ENCODE data around the gene PTS. TPM values are rescaled to one million over a fixed set of nuclear protein-coding genes. Genes with fewer than 3 reads are reported as not detected.

PTS gene
- total RNA-seq, 1 donor from 2014 or later = 108 TPM

- Histone ChIP-seq H3K79me2 (ENCODE audit: low read depth) (no peaks in the 10 kb centered on the region), H3K4me3 (no peak overlapping the region), H3K27ac (no peak overlapping the region), H3K4me1 (no peaks in the 10 kb centered on the region), H3K36me3 (no peaks in the 10 kb centered on the region), H3F3A (ENCODE audit: low read depth) (no peaks in the 10 kb centered on the region), H3K4me2 (no peak overlapping the region), H3K9ac (no peak overlapping the region), H3K9me3 (ENCODE audit: low read depth) (no peaks in the 10 kb centered on the region), H2AFZ (replicated peaks) (no peak overlapping the region), H3K27me3 (no peaks in the 10 kb centered on the region), H4K20me1 (ENCODE audit: low read depth) (no peaks in the 10 kb centered on the region)
- no peaks in the 10 kb centered on the region for H3K4me1 Mint-ChIP-seq
- no peak overlapping the region for H3K27ac Mint-ChIP-seq
- no peak for TF ChIP-seq CTCF (IDR thresholded peaks at IDR 0.05)
- DNase-seq (ENCODE audit: low spot score) = no peak
- peaks cover 2% of the 10 kb centered on the region for H3K27me3 Mint-ChIP-seq (ENCODE audit: insufficient read depth, low read depth)
- no peaks in the 10 kb centered on the region for H3K9me3 Mint-ChIP-seq
- H3K36me3 Mint-ChIP-seq = peaks cover 21% of the 10 kb centered on the region
- H3K4me3 Mint-ChIP-seq = no peak overlapping the region
Measured at GRCh38 chr11:112241486-112241885, 15.3 kb downstream of the PTS start.

GRCh38 chr11:112247201-112247600 lies 21.0 kb downstream of the PTS start:
- Histone ChIP-seq H3K27ac (no peak overlapping the region), H3F3A (ENCODE audit: low read depth) (no peaks in the 10 kb centered on the region), H3K4me2 (no peak overlapping the region), H3K79me2 (ENCODE audit: low read depth) (no peaks in the 10 kb centered on the region), H3K36me3 (no peaks in the 10 kb centered on the region), H3K9ac (no peak overlapping the region), H2AFZ (replicated peaks) (no peak overlapping the region), H3K4me3 (no peak overlapping the region), H3K9me3 (ENCODE audit: low read depth) (no peaks in the 10 kb centered on the region), H3K4me1 (no peaks in the 10 kb centered on the region), H4K20me1 (ENCODE audit: low read depth) (no peaks in the 10 kb centered on the region), H3K27me3 (no peaks in the 10 kb centered on the region)
- Mint-ChIP-seq H3K36me3 (peaks cover 8% of the 10 kb centered on the region), H3K27ac (no peak overlapping the region), H3K4me1 (no peaks in the 10 kb centered on the region), H3K4me3 (no peak overlapping the region), H3K9me3 (no peaks in the 10 kb centered on the region), H3K27me3 (ENCODE audit: insufficient read depth, low read depth) (peaks cover 2% of the 10 kb centered on the region)
- TF ChIP-seq EZH2 (IDR thresholded peaks at IDR 0.05) = no peak
- no peak for TF ChIP-seq CTCF (IDR thresholded peaks at IDR 0.05)
- TF ChIP-seq EZH2phosphoT487 (IDR thresholded peaks at IDR 0.05) = no peak
- DNase-seq (ENCODE audit: low spot score) = no peak

GRCh38 chr11:112248201-112248600 lies 22.0 kb downstream of the PTS start:
- H3K4me3 ChIP-seq = no peak overlapping the region
- H3K27ac Mint-ChIP-seq = no peak overlapping the region
- TF ChIP-seq CTCF (IDR thresholded peaks at IDR 0.05) = no peak

More at GRCh38 chr11:112248201-112248600, 22.0 kb downstream of the PTS start:
- Histone ChIP-seq H3K27ac (no peak overlapping the region), H3K4me1 (no peaks in the 10 kb centered on the region), H3K4me2 (no peak overlapping the region), H3K36me3 (no peaks in the 10 kb centered on the region), H4K20me1 (ENCODE audit: low read depth) (no peaks in the 10 kb centered on the region), H2AFZ (replicated peaks) (no peak overlapping the region), H3F3A (ENCODE audit: low read depth) (no peaks in the 10 kb centered on the region), H3K9ac (no peak overlapping the region), H3K79me2 (ENCODE audit: low read depth) (no peaks in the 10 kb centered on the region), H3K9me3 (ENCODE audit: low read depth) (no peaks in the 10 kb centered on the region), H3K27me3 (no peaks in the 10 kb centered on the region)
- Mint-ChIP-seq H3K27me3 (ENCODE audit: insufficient read depth, low read depth) (no peaks in the 10 kb centered on the region), H3K36me3 (peaks cover 3% of the 10 kb centered on the region), H3K4me3 (no peak overlapping the region), H3K4me1 (no peaks in the 10 kb centered on the region), H3K9me3 (no peaks in the 10 kb centered on the region)
- no peak for DNase-seq (ENCODE audit: low spot score)

Data from neural progenitor cell (in vitro differentiated cells).